ENCODE results near the gene ANKRD17. TPM values are rescaled to one million over a fixed set of nuclear protein-coding genes. Genes with fewer than 3 reads are reported as not detected.

ANKRD17 gene
- polyA plus RNA-seq, 3 donors: 10.0 to 18.0 (median 14.6) TPM

DNA sequence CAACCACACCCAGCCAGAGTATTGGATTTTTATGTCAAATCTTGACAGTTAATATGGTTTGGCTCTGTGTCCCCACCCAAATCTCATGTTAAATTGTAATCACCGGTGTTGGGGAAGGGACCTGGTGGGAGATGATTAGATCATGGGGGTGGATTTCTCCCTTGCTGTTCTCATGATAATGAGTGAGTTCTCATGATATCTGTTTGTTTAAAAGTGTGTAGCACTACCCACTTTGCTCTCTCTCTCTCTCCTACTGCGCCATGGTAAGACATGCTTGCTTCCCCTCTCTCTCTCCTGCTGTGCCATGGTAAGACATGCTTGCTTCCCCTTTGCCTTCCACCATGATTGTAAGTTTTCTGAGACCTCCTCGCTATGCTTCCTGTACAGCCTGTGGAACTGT is 102.2 kb downstream of the ANKRD17 start:
- no peak overlapping the region for H3K27ac ChIP-seq (ENCODE audit: low read depth, low read length)
- WGBS, 3 donors: 94 to 99% (median 98%) methylated on average over 3 of the region's 3 CpGs

- no peak overlapping the region for H3K27ac ChIP-seq (ENCODE audit: low read depth, low read length)
- WGBS, 3 donors: 84 to 90% (median 89%) methylated on average over 1 of the region's 1 CpG
Observed at GRCh38 chr4:73152893-73153292, 105.7 kb downstream of the ANKRD17 start.

DNA sequence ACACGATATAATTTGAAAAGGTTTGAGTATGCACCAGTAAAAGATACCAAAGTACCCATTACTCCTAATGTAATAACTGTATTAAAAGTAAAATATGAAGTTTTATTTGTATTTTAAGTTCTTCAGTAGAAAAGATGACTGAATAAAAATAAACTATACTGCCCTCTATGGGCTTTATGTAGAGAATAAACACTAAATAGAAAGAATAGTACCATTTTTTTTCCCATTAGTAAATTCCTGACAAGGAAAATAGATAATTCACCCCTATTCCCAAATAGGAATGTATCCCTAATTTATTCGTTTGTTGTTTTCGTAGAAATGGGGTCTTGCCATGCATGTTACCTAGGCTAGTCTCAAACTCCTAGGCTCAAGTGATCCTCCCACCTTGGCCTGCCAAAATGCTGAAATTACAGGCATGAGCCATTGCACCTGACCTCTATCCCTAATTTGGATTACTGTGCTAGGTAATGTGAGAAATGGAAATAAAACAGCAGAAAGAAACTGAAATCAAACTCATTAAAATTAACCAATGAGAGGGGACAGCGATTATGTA is 115.5 kb downstream of the ANKRD17 start:
- no peak overlapping the region for H3K27ac ChIP-seq (ENCODE audit: low read depth, low read length)
- WGBS, 3 donors: 94 to 97% (median 95%) methylated on average over 4 of the region's 4 CpGs

- H3K27ac ChIP-seq (ENCODE audit: low read depth, low read length): no peak overlapping the region
- WGBS, 3 donors: 78 to 91% (median 88%) methylated on average over 2 of the region's 2 CpGs
Observed at GRCh38 chr4:73139991-73140390, 118.6 kb downstream of the ANKRD17 start.

DNA sequence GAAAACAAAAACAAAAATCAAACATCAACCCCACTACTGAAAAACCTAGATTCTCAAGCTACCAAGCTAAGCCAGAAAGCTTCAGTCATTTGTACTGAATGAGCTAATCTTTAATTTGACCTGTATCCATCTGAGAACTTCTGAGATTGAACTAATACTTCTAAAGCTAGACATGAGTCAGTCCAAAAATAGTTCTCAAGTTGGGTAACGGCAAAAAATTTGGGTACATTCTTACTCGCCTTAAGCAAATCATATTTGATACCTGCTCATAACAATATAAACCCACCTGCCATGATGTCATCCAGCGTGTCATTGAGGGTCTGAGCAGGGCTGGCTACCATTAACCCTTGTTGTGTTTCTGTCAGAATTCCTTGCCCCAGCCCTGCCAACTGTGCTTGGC is 119.4 kb downstream of the ANKRD17 start:
- WGBS, 3 donors: 92 to 95% (median 94%) methylated on average over 3 of the region's 3 CpGs

GRCh38 chr4:73137121-73137520 is 121.5 kb downstream of the ANKRD17 start:
- 56 to 66% (median 64%) methylated on average over 2 of the region's 2 CpGs for WGBS, 3 donors

More for the DNA sequence above, 119.4 kb downstream of the ANKRD17 start:
- H3K27ac ChIP-seq (ENCODE audit: low read depth, low read length): no peak overlapping the region

DNA sequence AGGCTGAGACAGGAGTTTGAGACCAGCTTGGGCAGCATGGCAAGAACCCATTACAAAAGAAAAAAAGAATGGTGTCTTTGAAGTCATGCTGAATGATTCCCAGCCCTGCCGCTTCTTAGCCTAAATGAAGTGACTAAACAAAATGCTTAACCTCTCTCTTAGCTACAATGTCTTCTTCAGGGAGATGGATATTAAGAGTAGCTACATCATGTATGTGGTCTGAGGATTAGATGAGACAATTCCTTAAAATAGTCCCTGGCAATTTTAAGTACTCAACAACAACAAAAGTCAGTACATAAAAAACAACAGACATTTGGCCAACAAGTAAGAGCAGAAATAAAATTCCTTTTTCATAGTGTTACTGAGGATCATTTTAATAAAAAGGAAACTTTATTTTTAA is 124.8 kb downstream of the ANKRD17 start:
- WGBS, 3 donors: 100% methylated on average over 1 of the region's 1 CpG
- no peak overlapping the region for H3K27ac ChIP-seq (ENCODE audit: low read depth, low read length)

More at GRCh38 chr4:73137121-73137520, 121.5 kb downstream of the ANKRD17 start:
- H3K27ac ChIP-seq (ENCODE audit: low read depth, low read length): no peak overlapping the region

GRCh38 chr4:73131281-73131680 is 127.3 kb downstream of the ANKRD17 start:
- 52 to 84% (median 77%) methylated on average over 1 of the region's 1 CpG for WGBS, 3 donors
- no peak overlapping the region for H3K27ac ChIP-seq (ENCODE audit: low read depth, low read length)

DNA sequence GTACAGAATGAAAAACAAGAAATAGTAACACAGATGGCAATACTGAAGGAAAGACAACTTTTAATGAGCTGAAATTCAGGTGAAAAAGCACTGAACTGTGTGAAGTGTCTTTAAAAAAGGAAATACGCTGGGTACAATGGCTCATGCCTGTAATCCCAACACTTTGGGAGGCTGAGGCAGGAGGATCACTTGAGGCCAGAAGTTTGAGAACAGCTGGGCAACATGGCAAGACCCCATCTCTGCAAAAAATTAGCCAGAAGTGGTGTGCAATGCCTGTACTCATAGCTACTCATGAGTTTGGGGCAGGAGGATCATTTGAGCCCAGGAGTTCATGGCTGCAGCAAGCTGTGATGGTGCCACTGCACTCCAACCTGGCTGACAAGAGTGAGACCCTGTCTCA is 129.3 kb downstream of the ANKRD17 start:
- 95 to 100% (median 96%) methylated on average over 1 of the region's 1 CpG for WGBS, 3 donors
- no peak overlapping the region for H3K27ac ChIP-seq (ENCODE audit: low read depth, low read length)

DNA sequence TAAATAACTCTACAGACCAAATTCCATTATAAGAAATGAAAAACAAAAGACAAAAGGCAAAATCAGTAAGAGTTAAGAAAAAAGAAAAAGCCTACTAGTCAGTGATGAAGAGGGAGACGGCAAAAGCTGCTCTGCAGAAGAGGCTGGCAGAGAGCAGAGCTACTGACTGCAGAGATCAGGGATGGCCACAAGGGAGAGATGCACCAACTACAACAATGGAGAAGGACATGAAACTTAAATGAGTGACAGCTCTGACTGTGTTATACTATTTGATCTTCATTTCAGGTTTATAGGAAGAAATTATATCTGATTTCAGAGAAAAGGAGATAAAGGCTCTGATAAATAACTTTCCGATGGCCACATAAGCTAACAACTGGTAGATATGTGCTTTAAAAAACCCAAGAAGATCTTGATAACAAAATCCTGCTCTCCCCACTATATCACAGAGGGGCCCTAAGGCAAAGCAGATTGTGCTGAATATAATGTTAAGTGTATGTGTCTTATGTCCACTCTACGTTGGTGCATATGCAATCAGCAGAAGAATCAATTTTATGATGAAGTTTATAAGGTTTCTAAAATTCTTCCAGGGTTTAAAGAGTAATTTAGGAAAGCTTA is 130.7 kb downstream of the ANKRD17 start:
- WGBS, 3 donors: 78 to 88% (median 78%) methylated on average over 3 of the region's 3 CpGs

GRCh38 chr4:73109493-73109892 is 149.1 kb downstream of the ANKRD17 start:
- no peak overlapping the region for H3K27ac ChIP-seq (ENCODE audit: low read depth, low read length)
- 95 to 98% (median 95%) methylated on average over 4 of the region's 4 CpGs for WGBS, 3 donors

More for the DNA sequence above, 130.7 kb downstream of the ANKRD17 start:
- H3K27ac ChIP-seq (ENCODE audit: low read depth, low read length): no peak overlapping the region

GRCh38 chr4:73104695-73105094 is 153.9 kb downstream of the ANKRD17 start:
- 88 to 94% (median 93%) methylated on average over 5 of the region's 5 CpGs for WGBS, 3 donors
- H3K27ac ChIP-seq (ENCODE audit: low read depth, low read length): no peak overlapping the region

DNA sequence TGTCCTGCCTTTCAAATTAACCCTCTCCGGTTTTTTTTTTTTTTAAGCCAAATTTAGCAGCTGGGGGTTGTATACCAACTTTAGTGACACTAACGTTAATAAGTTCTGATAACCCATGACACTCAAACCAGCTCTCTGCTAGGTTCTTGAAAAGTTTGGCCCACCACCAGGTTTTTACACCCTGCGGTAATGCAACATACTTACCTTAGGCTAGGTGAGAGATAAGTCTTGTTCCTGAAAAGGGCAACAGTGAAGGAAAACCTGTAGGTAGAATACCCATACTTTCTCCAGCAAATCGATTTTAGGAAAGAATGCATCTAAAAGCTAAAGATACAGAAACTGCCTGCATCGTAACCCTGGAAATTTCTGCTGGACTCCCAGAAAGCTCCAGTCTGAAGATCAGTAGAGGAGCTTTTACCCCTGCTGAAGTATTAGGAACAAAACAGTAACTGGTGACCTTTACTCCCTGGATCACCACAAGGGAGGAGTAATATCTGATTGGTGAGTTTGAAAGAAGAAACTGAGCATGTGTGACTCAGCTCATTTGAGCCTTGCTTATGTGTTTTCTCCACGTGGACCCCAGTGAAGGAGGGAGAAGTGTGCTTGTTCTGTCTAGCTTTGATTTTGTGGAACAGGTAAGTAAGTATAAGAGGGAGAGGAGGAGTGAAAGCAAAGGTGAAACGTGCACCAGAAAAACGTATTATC is 154.6 kb downstream of the ANKRD17 start:
- WGBS, 3 donors: 64 to 87% (median 82%) methylated on average over 8 of the region's 8 CpGs
- H3K27ac ChIP-seq (ENCODE audit: low read depth, low read length): no peak overlapping the region

- no peak overlapping the region for H3K27ac ChIP-seq (ENCODE audit: low read depth, low read length)
- 80 to 97% (median 90%) methylated on average over 4 to 7 of the region's 7 CpGs for WGBS, 3 donors
Observed at GRCh38 chr4:73099143-73099542, 159.5 kb downstream of the ANKRD17 start.

GRCh38 chr4:73098713-73099112 is 159.9 kb downstream of the ANKRD17 start:
- WGBS, 3 donors: 80 to 89% (median 82%) methylated on average over 7 of the region's 7 CpGs
- no peak overlapping the region for H3K27ac ChIP-seq (ENCODE audit: low read depth, low read length)

- H3K27ac ChIP-seq (ENCODE audit: low read depth, low read length): no peak overlapping the region
- WGBS, 3 donors: 84 to 89% (median 87%) methylated on average over 4 of the region's 4 CpGs
Observed at GRCh38 chr4:73098016-73098415, 160.6 kb downstream of the ANKRD17 start.

DNA sequence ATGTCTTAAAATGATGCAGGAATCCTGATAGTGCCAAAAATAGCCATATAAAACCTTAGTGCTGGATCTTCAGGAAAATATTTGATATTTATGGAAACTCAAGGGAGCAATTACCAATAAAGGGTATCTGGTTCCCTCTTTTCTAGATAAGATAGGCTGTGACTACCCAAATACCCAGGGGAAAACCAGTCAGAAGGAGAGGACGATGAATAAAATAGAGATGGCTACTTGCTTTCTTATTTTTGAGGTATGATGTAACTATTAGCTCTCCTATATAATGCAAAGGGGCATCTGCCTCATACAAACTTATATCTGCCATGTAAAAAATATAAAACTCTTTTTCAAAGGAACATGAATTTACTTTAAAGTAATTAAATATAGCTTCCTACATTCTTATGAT is 165.7 kb downstream of the ANKRD17 start:
- WGBS, 3 donors: 73 to 82% (median 82%) methylated on average over 1 of the region's 1 CpG

DNA sequence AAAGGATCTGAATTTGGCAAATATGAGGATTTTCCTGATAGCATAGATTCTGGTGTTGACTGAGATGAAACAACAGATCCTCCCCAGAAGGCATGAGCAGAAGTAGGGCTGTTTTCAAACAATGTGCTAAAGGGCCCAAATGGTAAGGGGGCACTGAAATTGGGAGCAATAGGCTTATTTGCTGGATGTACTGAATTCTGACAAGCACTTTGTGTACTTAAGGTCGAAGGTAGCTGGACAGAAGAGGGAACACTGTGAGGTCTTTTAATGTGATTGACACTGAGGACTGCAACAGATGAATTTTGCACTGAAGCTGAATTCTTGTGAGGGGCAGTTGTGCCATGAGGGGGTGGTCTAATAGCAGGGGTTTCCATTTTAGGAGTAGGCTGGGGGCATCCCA is 167.9 kb downstream of the ANKRD17 start:
- WGBS, 3 donors: 56 to 96% (median 94%) methylated on average over 1 of the region's 1 CpG
- no peak overlapping the region for H3K27ac ChIP-seq (ENCODE audit: low read depth, low read length)

More for the DNA sequence above, 165.7 kb downstream of the ANKRD17 start:
- H3K27ac ChIP-seq (ENCODE audit: low read depth, low read length): no peak overlapping the region

DNA sequence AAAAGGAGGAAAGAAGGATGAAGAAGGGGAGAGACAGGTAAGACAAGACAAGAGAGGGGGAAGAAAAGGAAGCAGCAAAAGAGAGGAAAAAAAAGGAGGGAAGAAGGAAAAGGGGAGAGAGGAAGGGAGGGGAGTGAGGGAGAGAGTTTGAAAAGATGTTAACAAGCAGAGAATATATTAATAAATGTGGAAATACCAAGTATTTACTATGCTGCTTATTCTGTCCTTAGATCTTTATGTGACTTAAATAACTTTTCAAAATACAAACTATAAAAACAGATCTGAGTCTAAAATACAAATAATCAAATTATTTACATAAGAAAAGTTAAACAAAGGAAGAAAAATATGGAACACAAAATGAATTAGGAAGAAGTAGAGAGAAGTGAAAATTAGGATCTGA is 170.7 kb downstream of the ANKRD17 start:
- H3K27ac ChIP-seq (ENCODE audit: low read depth, low read length): no peak overlapping the region
